HepG2 (cell line): ENCODE results near the gene SLC6A9. TPM values are rescaled to one million over a fixed set of nuclear protein-coding genes. Genes with fewer than 3 reads are reported as not detected.

Source experiments
- FOXP4 ChIP-seq: sonication (generic); formaldehyde crosslinking; IDR thresholded peaks from 2 replicates; pipeline ENCODE4 v1.4.0; 2020; ENCODE audit warnings: missing genetic modification reagents
- JUND ChIP-seq: sonication (generic); formaldehyde crosslinking; IDR thresholded peaks from 2 replicates; pipeline ENCODE4 v1.8.0; 2022; ENCODE audit warnings: mild to moderate bottlenecking, missing genetic modification reagents
- MTF2 ChIP-seq: sonication (generic); formaldehyde crosslinking; IDR thresholded peaks from 2 replicates; pipeline ENCODE4 v1.5.0; 2020; ENCODE audit warnings: missing genetic modification reagents, borderline replicate concordance
- NCOA2 ChIP-seq: sonication (generic); formaldehyde crosslinking; IDR thresholded peaks from 2 replicates; pipeline ENCODE4 v1.8.0; 2022; ENCODE audit warnings: inconsistent platforms
- NPAS2 ChIP-seq: sonication (generic); formaldehyde crosslinking; IDR thresholded peaks from 2 replicates; pipeline ENCODE4 v1.8.0; 2022; ENCODE audit warnings: mild to moderate bottlenecking, missing genetic modification reagents, borderline replicate concordance
- RNF219 ChIP-seq: sonication (generic); formaldehyde crosslinking; IDR thresholded peaks from 2 replicates; pipeline ENCODE4 v1.5.0; 2020; ENCODE audit warnings: mild to moderate bottlenecking, missing genetic modification reagents
- ZBTB7A ChIP-seq: sonication (generic); formaldehyde crosslinking; IDR thresholded peaks from 2 replicates; pipeline ENCODE4 v1.8.0; 2022; ENCODE audit warnings: mild to moderate bottlenecking, missing genetic modification reagents
- ZFAT ChIP-seq: sonication (generic); formaldehyde crosslinking; conservative IDR thresholded peaks from 2 replicates; pipeline ENCODE4 v1.8.1; 2023; ENCODE audit warnings: missing genetic modification reagents, inconsistent platforms
- ZNF136 ChIP-seq: sonication (generic); formaldehyde crosslinking; IDR thresholded peaks from 2 replicates; pipeline ENCODE4 v1.8.1; 2022; ENCODE audit warnings: low read depth, mild to moderate bottlenecking, moderate library complexity, missing genetic modification reagents
- ZNF644 ChIP-seq: IDR thresholded peaks from 2 replicates; pipeline ENCODE4 v1.6.1; 2016; ENCODE audit warnings: low read depth
- polyA plus RNA-seq, 8 experiments: library from polyadenylated mRNA; depleted of rRNA in 3 of 8; stranded (reverse) in 7 of 8; unstranded in 1 of 8; fragments of >200 nt; fragmentation: Illumina TruSeq in 4 of 8; extraction: Trizol in 4 of 8; gene quantifications; 2 replicates each; pipeline versions ENCODE4 v1.2.1 to v1.2.3, GENCODE V29; 2011 to 2016; ENCODE audit warnings: low read depth in 4 of 8, missing spikeins in 1 of 8, mixed read lengths in 1 of 8; ENCODE audit not compliant: insufficient read depth in 1 of 8
- total RNA-seq, 5 experiments: library from RNA; depleted of rRNA; stranded (reverse); fragments of >200 nt; fragmentation: Illumina TruSeq; extraction: Trizol; gene quantifications; 2 replicates each; pipeline ENCODE4 v1.2.3, GENCODE V29; 2016; ENCODE audit warnings: low read depth in 1 of 5
- TF ChIP-seq, protein P1 (sequence below): sonication (generic); formaldehyde crosslinking; IDR thresholded peaks from 2 replicates; pipeline ENCODE4 v1.5.0; 2020; ENCODE audit warnings: mild to moderate bottlenecking, missing genetic modification reagents, borderline replicate concordance
- TF ChIP-seq, protein P2 (sequence below): sonication (generic); formaldehyde crosslinking; conservative IDR thresholded peaks from 2 replicates; pipeline ENCODE4 v1.4.0; 2020; ENCODE audit warnings: mild to moderate bottlenecking, missing genetic modification reagents, moderate library complexity

The SLC6A9 gene
- total and polyA plus RNA-seq, 2 of the 13 experiments (the other 11 are each of a cell fraction or from before 2014, with no cell fraction given): 8.5 to 9.9 TPM

DNA sequence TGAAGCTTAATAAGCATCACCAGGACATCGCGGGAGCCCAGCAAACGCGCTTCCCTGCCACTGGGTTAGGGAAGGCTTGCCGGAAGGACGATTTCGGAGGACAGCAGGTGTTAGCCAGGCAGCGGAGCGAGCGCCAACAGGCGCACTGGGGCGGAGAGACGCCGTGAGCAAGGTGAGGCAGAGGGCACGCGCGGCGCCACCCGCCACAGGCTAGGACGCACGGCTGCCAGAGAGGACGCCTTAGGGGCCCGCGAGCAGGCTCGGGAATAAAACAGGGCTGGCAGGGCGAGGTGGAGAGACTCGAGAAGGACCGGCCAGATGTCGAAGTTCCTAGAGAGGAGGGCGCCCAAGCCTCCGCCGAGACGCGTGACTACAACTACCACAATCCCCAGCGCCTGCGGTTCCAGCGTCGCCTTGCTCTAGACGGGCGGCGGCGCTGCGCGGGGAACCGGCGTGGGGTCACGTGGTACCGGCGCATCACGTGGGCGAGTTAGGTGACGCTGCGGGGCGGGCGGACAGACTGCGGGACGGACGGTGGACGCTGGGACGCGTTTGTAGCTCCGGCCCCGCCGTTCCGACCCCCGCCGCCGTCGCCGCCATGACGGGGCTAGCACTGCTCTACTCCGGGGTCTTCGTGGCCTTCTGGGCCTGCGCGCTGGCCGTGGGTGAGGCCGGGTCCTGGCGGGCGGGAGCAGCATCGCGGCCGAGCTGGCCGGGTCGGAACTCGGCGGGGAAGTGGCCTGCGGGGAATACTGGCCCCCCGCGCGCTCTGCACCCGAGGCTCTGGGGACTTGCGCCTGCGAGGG, 56.6 kb downstream of the SLC6A9 start, which contains the start of gene ATP6V0B (continued):
- no peak; the same call in 1 of the 2 replicates for TF ChIP-seq RNF219 (CRISPR knock-in tag)
- TF ChIP-seq ZNF136 (CRISPR knock-in tag): no peak; the same call in 1 of the 2 replicates
- no peak; the same call in 1 of the 2 replicates for TF ChIP-seq NCOA2 (CRISPR knock-in tag)
- TF ChIP-seq JUND (CRISPR knock-in tag): no peak
- TF ChIP-seq NPAS2 (CRISPR knock-in tag): no peak
- TF ChIP-seq, protein P1, sequence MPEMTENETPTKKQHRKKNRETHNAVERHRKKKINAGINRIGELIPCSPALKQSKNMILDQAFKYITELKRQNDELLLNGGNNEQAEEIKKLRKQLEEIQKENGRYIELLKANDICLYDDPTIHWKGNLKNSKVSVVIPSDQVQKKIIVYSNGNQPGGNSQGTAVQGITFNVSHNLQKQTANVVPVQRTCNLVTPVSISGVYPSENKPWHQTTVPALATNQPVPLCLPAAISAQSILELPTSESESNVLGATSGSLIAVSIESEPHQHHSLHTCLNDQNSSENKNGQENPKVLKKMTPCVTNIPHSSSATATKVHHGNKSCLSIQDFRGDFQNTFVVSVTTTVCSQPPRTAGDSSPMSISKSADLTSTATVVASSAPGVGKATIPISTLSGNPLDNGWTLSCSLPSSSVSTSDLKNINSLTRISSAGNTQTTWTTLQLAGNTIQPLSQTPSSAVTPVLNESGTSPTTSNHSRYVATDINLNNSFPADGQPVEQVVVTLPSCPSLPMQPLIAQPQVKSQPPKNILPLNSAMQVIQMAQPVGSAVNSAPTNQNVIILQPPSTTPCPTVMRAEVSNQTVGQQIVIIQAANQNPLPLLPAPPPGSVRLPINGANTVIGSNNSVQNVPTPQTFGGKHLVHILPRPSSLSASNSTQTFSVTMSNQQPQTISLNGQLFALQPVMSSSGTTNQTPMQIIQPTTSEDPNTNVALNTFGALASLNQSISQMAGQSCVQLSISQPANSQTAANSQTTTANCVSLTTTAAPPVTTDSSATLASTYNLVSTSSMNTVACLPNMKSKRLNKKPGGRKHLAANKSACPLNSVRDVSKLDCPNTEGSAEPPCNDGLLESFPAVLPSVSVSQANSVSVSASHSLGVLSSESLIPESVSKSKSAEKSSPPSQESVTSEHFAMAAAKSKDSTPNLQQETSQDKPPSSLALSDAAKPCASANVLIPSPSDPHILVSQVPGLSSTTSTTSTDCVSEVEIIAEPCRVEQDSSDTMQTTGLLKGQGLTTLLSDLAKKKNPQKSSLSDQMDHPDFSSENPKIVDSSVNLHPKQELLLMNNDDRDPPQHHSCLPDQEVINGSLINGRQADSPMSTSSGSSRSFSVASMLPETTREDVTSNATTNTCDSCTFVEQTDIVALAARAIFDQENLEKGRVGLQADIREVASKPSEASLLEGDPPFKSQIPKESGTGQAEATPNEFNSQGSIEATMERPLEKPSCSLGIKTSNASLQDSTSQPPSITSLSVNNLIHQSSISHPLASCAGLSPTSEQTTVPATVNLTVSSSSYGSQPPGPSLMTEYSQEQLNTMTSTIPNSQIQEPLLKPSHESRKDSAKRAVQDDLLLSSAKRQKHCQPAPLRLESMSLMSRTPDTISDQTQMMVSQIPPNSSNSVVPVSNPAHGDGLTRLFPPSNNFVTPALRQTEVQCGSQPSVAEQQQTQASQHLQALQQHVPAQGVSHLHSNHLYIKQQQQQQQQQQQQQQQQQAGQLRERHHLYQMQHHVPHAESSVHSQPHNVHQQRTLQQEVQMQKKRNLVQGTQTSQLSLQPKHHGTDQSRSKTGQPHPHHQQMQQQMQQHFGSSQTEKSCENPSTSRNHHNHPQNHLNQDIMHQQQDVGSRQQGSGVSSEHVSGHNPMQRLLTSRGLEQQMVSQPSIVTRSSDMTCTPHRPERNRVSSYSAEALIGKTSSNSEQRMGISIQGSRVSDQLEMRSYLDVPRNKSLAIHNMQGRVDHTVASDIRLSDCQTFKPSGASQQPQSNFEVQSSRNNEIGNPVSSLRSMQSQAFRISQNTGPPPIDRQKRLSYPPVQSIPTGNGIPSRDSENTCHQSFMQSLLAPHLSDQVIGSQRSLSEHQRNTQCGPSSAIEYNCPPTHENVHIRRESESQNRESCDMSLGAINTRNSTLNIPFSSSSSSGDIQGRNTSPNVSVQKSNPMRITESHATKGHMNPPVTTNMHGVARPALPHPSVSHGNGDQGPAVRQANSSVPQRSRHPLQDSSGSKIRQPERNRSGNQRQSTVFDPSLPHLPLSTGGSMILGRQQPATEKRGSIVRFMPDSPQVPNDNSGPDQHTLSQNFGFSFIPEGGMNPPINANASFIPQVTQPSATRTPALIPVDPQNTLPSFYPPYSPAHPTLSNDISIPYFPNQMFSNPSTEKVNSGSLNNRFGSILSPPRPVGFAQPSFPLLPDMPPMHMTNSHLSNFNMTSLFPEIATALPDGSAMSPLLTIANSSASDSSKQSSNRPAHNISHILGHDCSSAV: no peak
- 0 out of 2 replicates have a peak, but pooled peaks have one; percentile 23 for TF ChIP-seq FOXP4 (CRISPR knock-in tag)
- no peak for TF ChIP-seq ZBTB7A (CRISPR knock-in tag)
- no peak for TF ChIP-seq ZNF644 (CRISPR knock-in tag)
- no peak for TF ChIP-seq ZFAT (CRISPR knock-in tag)
- no peak for TF ChIP-seq MTF2 (CRISPR knock-in tag)
- TF ChIP-seq, protein P2, sequence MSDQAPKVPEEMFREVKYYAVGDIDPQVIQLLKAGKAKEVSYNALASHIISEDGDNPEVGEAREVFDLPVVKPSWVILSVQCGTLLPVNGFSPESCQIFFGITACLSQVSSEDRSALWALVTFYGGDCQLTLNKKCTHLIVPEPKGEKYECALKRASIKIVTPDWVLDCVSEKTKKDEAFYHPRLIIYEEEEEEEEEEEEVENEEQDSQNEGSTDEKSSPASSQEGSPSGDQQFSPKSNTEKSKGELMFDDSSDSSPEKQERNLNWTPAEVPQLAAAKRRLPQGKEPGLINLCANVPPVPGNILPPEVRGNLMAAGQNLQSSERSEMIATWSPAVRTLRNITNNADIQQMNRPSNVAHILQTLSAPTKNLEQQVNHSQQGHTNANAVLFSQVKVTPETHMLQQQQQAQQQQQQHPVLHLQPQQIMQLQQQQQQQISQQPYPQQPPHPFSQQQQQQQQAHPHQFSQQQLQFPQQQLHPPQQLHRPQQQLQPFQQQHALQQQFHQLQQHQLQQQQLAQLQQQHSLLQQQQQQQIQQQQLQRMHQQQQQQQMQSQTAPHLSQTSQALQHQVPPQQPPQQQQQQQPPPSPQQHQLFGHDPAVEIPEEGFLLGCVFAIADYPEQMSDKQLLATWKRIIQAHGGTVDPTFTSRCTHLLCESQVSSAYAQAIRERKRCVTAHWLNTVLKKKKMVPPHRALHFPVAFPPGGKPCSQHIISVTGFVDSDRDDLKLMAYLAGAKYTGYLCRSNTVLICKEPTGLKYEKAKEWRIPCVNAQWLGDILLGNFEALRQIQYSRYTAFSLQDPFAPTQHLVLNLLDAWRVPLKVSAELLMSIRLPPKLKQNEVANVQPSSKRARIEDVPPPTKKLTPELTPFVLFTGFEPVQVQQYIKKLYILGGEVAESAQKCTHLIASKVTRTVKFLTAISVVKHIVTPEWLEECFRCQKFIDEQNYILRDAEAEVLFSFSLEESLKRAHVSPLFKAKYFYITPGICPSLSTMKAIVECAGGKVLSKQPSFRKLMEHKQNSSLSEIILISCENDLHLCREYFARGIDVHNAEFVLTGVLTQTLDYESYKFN (CRISPR knock-in tag): peak; percentile 10; the same call in 1 of the 2 replicates
